Measurements from ENCODE around the gene TGFBR3. TPM values are rescaled to one million over a fixed set of nuclear protein-coding genes. Genes with fewer than 3 reads are reported as not detected.
A peak's percentile ranks its signal among the peaks of the same experiment; 100 is the strongest.

The TGFBR3 gene
- total and polyA plus RNA-seq, 9 of the 15 experiments (the other 6 are each of a cell fraction or from before 2014, with no cell fraction given), result 3.6 to 32.4 (median 15.6) TPM

DNA sequence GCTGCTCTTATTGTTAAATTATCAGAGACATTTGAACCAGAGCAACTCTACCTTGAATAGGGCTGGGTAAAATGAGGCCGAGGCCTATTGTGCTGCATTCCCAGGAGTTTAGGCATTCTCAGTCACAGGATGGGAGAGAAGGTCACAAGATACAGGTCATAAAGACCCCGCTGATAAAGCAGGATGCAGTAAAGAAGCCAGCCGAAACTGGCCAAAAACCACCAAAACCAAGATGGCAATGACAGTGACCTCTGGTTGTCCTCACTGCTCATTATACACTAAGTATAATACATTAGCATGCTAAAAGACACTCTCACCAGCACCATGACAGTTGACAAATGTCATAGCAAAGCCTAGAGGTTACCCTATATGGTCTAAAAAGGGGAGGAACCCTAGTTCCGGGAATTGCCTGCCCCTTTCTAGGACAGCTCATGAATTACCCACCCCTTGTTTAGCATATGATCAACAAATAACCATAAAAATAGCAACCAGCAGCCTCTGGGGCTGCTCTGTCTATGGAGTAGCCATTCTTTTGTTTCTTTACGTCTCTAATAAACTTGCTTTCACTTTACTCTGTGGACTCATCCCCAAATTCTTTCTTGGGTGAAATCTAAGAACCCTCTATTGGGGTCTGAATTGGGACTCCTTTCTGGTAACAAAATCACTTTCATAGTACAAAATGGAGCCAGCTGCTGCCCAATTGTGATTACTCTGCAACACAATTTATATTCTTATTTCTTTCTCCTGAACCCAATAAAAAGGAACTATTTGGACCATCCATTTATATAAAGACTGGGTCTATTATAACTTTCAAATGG lies 179.6 kb downstream of the TGFBR3 start (continued):
- no peak for TF ChIP-seq XRCC5 (IDR thresholded peaks at IDR 0.05; ENCODE audit: low read depth, low read length)
- TF ChIP-seq STAT5A (IDR thresholded peaks at IDR 0.05; ENCODE audit: borderline replicate concordance, low read length), result peak; percentile 96
- TF ChIP-seq GATA2 (CRISPR knock-in tag; IDR thresholded peaks at IDR 0.05), result peak; percentile 14; the same call in 1 of the 2 replicates
- TF ChIP-seq, protein P1, sequence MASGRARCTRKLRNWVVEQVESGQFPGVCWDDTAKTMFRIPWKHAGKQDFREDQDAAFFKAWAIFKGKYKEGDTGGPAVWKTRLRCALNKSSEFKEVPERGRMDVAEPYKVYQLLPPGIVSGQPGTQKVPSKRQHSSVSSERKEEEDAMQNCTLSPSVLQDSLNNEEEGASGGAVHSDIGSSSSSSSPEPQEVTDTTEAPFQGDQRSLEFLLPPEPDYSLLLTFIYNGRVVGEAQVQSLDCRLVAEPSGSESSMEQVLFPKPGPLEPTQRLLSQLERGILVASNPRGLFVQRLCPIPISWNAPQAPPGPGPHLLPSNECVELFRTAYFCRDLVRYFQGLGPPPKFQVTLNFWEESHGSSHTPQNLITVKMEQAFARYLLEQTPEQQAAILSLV (tag; IDR thresholded peaks at IDR 0.05), result peak; percentile 44
- TF ChIP-seq PCBP1 (IDR thresholded peaks at IDR 0.05; ENCODE audit: low read depth, low read length, poor library complexity, severe bottlenecking), result no peak
- TF ChIP-seq JUN (IDR thresholded peaks at IDR 0.05; ENCODE audit: borderline replicate concordance, low read depth, low read length), result no peak
- no peak for TF ChIP-seq JUN (CRISPR knock-in tag; IDR thresholded peaks at IDR 0.05; ENCODE audit: borderline replicate concordance)
- 0 out of 2 replicates have a peak, but pooled peaks have one; percentile 54 for TF ChIP-seq PYGO2 (tag; IDR thresholded peaks at IDR 0.05)
- TF ChIP-seq HDAC6 (IDR thresholded peaks at IDR 0.05; ENCODE audit: low read depth, low read length), result no peak
- TF ChIP-seq NFE2L1 (tag; IDR thresholded peaks at IDR 0.05; ENCODE audit: borderline replicate concordance, low read depth), result no peak
- no peak for TF ChIP-seq NR3C1 (CRISPR knock-in tag; IDR thresholded peaks at IDR 0.05)
- no peak for TF ChIP-seq ETS2 (tag; IDR thresholded peaks at IDR 0.05; ENCODE audit: borderline replicate concordance, poor library complexity, severe bottlenecking)
- no peak for TF ChIP-seq GABPB2 (CRISPR knock-in tag; conservative IDR thresholded peaks at IDR 0.05)
- TF ChIP-seq ZEB2 (IDR thresholded peaks at IDR 0.05), result no peak
- no peak for TF ChIP-seq MEF2A (IDR thresholded peaks at IDR 0.05; ENCODE audit: control insufficient read depth, low read depth, low read length)
- TF ChIP-seq XRCC3 (IDR thresholded peaks at IDR 0.05), result no peak
- peak; percentile 81 for TF ChIP-seq ILK (tag; IDR thresholded peaks at IDR 0.05; ENCODE audit: borderline replicate concordance, low read depth)
- no peak for TF ChIP-seq CCNT2 (IDR thresholded peaks at IDR 0.05; ENCODE audit: borderline replicate concordance, extremely low read depth, insufficient read length, low read depth, low read length)
- TF ChIP-seq, protein P2, sequence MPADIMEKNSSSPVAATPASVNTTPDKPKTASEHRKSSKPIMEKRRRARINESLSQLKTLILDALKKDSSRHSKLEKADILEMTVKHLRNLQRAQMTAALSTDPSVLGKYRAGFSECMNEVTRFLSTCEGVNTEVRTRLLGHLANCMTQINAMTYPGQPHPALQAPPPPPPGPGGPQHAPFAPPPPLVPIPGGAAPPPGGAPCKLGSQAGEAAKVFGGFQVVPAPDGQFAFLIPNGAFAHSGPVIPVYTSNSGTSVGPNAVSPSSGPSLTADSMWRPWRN (IDR thresholded peaks at IDR 0.05; ENCODE audit: low read depth), result no peak; the same call in 1 of the 2 replicates
- TF ChIP-seq NR2F6 (CRISPR knock-in tag; IDR thresholded peaks at IDR 0.05), result no peak
- no peak for TF ChIP-seq FOXA1 (IDR thresholded peaks at IDR 0.05; ENCODE audit: borderline replicate concordance)
- TF ChIP-seq ZC3H4 (CRISPR knock-in tag; IDR thresholded peaks at IDR 0.05; ENCODE audit: borderline replicate concordance), result no peak
- TF ChIP-seq ZNF696 (CRISPR knock-in tag; conservative IDR thresholded peaks at IDR 0.05), result no peak; the same call in 1 of the 2 replicates
- no peak for TF ChIP-seq CHD4 (IDR thresholded peaks at IDR 0.05; ENCODE audit: insufficient read depth, insufficient replicate concordance, low read depth, low read length, poor library complexity, severe bottlenecking)
- no peak for TF ChIP-seq HDAC1 (IDR thresholded peaks at IDR 0.05)
- no peak for TF ChIP-seq RBM34 (IDR thresholded peaks at IDR 0.05; ENCODE audit: borderline replicate concordance, insufficient read depth, low read length)
